Activated naive CD4-positive, alpha-beta T cell treated with anti-CD3 and anti-CD28 coated beads for 36 hours (primary cell): ENCODE data around the gene TXNL1. TPM values are rescaled to one million over a fixed set of nuclear protein-coding genes. Genes with fewer than 3 reads are reported as not detected.

Experiments used
- CTCF ChIA-PET: fragments of 350-600 bp; sonication (Branson Sonifier 250); formaldehyde crosslinking; loops from one replicate; lab custom pipeline; 2021; ENCODE audit warnings: antibody characterized with exemption; lab: Charles Lee
- DNase-seq: peaks from one replicate; pipeline ENCODE4 v3.0.0-alpha.2; 2020
- H3K27ac Mint-ChIP-seq: one replicate; pipeline ENCODE4 v1.8.0; 2021; ENCODE audit warnings: mild to moderate bottlenecking, mixed read lengths
- H3K27me3 Mint-ChIP-seq: one replicate; pipeline ENCODE4 v1.8.0; 2021; ENCODE audit warnings: low read depth, mixed read lengths
- H3K36me3 Mint-ChIP-seq: one replicate; pipeline ENCODE4 v1.8.0; 2021; ENCODE audit warnings: low read depth, mixed read lengths
- H3K4me1 Mint-ChIP-seq: one replicate; pipeline ENCODE4 v1.8.0; 2021; ENCODE audit warnings: low read depth, mixed read lengths
- H3K4me3 Mint-ChIP-seq: one replicate; pipeline ENCODE4 v1.8.0; 2021; ENCODE audit warnings: mild to moderate bottlenecking, moderate library complexity, mixed read lengths
- H3K9me3 Mint-ChIP-seq: one replicate; pipeline ENCODE4 v1.8.0; 2021; ENCODE audit warnings: mixed read lengths
- intact Hi-C: fragments of 100-400 bp; cut with micrococcal nuclease; formaldehyde crosslinking; loops from one replicate; pipeline ENCODE4 v1.15.1; 2023
- total RNA-seq, 2 experiments: library from RNA; stranded (reverse); gene quantifications; one replicate each; pipeline ENCODE4 v1.2.3, GENCODE V29; 2021

The TXNL1 gene
- 10 to 100 TPM; 64.1 to 68.6 TPM for total RNA-seq

GRCh38 chr18:56638232-56639103, at the start of gene TXNL1:
Gene TXNL1 (minus strand): TSS chr18:56638592. CDS start chr18:56638440, 152 bp downstream.
- intact Hi-C loops: loop anchor here (1.0 to 5.0 kb wide), 6 partner anchors 13 to 983 kb away; partner anchors contain the start of genes FECH, NARS1, ONECUT2 and WDR7
- H3K27me3 Mint-ChIP-seq: no peaks in the 10 kb centered on the region
- peak within 1 kb of the TSS; percentile 95 for H3K27ac Mint-ChIP-seq
- H3K36me3 Mint-ChIP-seq: peaks cover 18% of the 10 kb centered on the region
- H3K4me3 Mint-ChIP-seq: peak within 1 kb of the TSS; percentile 90
- peak; percentile 99 for DNase-seq
- no peaks in the 10 kb centered on the region for H3K9me3 Mint-ChIP-seq
- H3K4me1 Mint-ChIP-seq: peaks cover 38% of the 10 kb centered on the region
- CTCF ChIA-PET: interaction anchor here (0.9 to 1.2 kb wide), 3 partner anchors 12 to 64 kb away, joined by 3 to 6 read pairs (median 4); partner anchors contain the start of gene WDR7

DNA sequence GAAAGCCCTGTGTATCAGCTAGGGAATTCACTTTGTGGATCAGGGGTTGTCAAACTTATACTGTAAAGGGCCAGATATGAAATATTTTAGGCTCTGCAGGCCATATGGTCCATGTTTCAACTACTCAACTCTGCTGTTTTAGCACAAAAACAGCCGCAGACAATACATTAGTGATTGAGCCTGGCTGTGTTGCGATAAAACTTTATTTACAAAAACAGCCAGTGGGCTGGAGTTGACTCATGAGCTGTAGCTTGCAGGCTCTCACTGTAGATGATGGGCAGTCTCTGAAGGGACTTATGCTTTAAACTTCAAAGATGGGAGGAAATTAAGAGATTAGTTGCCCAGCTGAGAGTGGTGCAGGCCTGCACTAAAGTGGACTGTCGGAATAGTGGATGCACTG, 45.9 kb upstream of the TXNL1 start:
- CTCF ChIA-PET: no interaction called here
- Mint-ChIP-seq H3K36me3 (peaks cover 8% of the 10 kb centered on the region), H3K4me3 (no peak overlapping the region), H3K4me1 (no peaks in the 10 kb centered on the region), H3K27me3 (no peaks in the 10 kb centered on the region), H3K27ac (no peak overlapping the region), H3K9me3 (no peaks in the 10 kb centered on the region)
- intact Hi-C loops: no loop called here
- DNase-seq: no peak

- intact Hi-C loops: no loop called here
- peaks cover 20% of the 10 kb centered on the region for H3K36me3 Mint-ChIP-seq
- H3K4me3 Mint-ChIP-seq: no peak overlapping the region
- H3K27ac Mint-ChIP-seq: no peak overlapping the region
- CTCF ChIA-PET: no interaction called here
- DNase-seq: no peak
- H3K9me3 Mint-ChIP-seq: no peaks in the 10 kb centered on the region
- peaks cover 1% of the 10 kb centered on the region for H3K4me1 Mint-ChIP-seq
- H3K27me3 Mint-ChIP-seq: no peaks in the 10 kb centered on the region
Observed at GRCh38 chr18:56678836-56679565, 40.6 kb upstream of the TXNL1 start.

DNA sequence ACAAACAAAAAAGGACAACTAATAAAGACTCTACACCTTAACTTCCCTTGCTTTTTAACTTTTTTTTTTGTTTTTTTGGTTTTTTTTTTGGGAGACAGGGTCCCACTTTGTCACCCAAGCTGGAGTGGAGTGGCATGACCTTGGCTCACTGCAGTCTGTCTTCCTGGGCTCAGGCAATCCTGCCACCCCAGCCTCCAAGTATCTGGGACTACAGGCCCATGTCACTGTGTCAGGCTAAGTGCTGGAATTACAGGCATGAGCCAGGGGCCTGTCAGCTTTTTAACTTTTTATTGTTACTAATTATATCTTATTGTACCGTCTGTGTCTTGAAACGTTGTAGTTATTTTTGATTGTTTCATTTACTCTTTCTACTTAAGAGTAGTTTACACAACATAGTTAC, 38.2 kb upstream of the TXNL1 start:
- intact Hi-C loops: no loop called here
- H3K4me3 Mint-ChIP-seq: no peak overlapping the region
- no peaks in the 10 kb centered on the region for H3K9me3 Mint-ChIP-seq
- no peak overlapping the region for H3K27ac Mint-ChIP-seq
- DNase-seq: no peak
- peaks cover 2% of the 10 kb centered on the region for H3K4me1 Mint-ChIP-seq
- CTCF ChIA-PET: no interaction called here
- no peaks in the 10 kb centered on the region for H3K27me3 Mint-ChIP-seq
- H3K36me3 Mint-ChIP-seq: peaks cover 23% of the 10 kb centered on the region

DNA sequence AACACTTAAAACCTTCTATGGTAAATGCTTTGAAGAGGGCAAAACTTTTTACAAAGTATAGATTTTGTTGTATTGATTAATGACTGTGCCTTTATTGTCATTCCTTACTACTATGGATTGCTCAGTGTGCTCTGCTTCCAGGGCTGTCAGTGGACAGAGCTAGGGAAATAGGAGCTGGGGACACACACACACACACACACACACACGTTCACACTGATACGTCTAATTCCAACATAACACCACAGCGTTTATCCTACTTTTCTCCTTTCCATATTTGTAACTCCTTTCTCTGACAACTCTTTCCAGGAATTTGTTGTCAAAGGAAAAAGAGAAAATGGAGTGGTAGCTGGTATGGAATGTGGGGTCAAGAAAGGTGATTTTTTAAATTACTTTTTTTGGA, 34.6 kb upstream of the TXNL1 start:
- no peak for DNase-seq
- CTCF ChIA-PET: no interaction called here
- H3K36me3 Mint-ChIP-seq: peaks cover 21% of the 10 kb centered on the region

DNA sequence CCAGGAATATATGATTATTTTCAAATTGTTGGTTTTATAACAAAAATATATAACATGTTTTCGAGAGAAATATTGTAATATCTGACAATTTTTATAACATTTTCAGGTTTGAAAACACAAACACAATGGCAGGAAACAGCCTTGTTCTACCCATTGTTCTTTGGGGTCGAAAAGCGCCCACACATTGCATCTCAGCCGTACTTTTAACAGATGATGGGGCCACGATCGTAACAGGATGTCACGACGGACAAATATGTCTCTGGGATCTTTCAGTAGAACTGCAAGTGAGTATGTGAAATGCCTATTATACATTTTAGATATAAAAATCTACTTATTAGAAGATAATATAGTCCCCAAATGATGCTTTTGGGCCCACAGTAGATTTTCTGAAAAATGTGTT, 34.0 kb upstream of the TXNL1 start:
- Mint-ChIP-seq H3K27ac (no peak overlapping the region), H3K27me3 (no peaks in the 10 kb centered on the region), H3K4me3 (no peak overlapping the region), H3K9me3 (no peaks in the 10 kb centered on the region), H3K36me3 (peaks cover 17% of the 10 kb centered on the region), H3K4me1 (peaks cover 21% of the 10 kb centered on the region)
- CTCF ChIA-PET: no interaction called here
- intact Hi-C loops: no loop called here
- no peak for DNase-seq

More for the DNA sequence above, 34.6 kb upstream of the TXNL1 start:
- no peaks in the 10 kb centered on the region for H3K27me3 Mint-ChIP-seq
- H3K9me3 Mint-ChIP-seq: no peaks in the 10 kb centered on the region
- H3K4me1 Mint-ChIP-seq: peaks cover 21% of the 10 kb centered on the region
- intact Hi-C loops: no loop called here
- no peak overlapping the region for H3K27ac Mint-ChIP-seq
- no peak overlapping the region for H3K4me3 Mint-ChIP-seq

- Mint-ChIP-seq H3K36me3 (no peaks in the 10 kb centered on the region), H3K4me3 (no peak overlapping the region), H3K27ac (no peak overlapping the region), H3K27me3 (no peaks in the 10 kb centered on the region), H3K9me3 (no peaks in the 10 kb centered on the region), H3K4me1 (peaks cover 37% of the 10 kb centered on the region)
- intact Hi-C loops: no loop called here
- CTCF ChIA-PET: no interaction called here
- no peak for DNase-seq
Observed at GRCh38 chr18:56662902-56663301, 24.5 kb upstream of the TXNL1 start.

DNA sequence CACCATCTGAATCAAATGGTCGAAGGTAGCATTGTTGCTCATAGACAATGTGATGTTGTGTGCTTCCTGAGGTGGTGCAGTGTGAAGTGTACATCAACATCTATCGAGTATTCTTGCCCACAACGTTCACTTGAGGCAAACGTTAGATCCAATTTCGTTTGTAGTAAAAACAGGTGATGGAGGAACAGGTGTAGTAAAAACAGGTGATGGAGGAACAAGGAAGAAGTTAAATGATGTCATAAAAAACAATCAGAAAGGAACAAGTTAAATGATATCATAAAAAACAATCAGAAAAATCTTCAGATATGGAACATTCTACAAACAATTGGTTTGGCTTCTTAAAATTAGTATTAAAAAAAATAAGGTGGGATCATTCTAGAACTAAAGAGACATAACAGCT, 24.1 kb upstream of the TXNL1 start:
- Mint-ChIP-seq H3K4me1 (peaks cover 37% of the 10 kb centered on the region), H3K27ac (no peak overlapping the region), H3K9me3 (no peaks in the 10 kb centered on the region), H3K36me3 (no peaks in the 10 kb centered on the region), H3K27me3 (no peaks in the 10 kb centered on the region), H3K4me3 (no peak overlapping the region)
- intact Hi-C loops: no loop called here
- no peak for DNase-seq
- CTCF ChIA-PET: no interaction called here

- Mint-ChIP-seq H3K9me3 (no peaks in the 10 kb centered on the region), H3K27me3 (no peaks in the 10 kb centered on the region), H3K27ac (no peak overlapping the region), H3K4me3 (no peak overlapping the region), H3K4me1 (peaks cover 34% of the 10 kb centered on the region), H3K36me3 (no peaks in the 10 kb centered on the region)
- CTCF ChIA-PET: interaction anchor here (0.6 kb wide), 1 partner anchor 1412 kb away, joined by 5 read pairs; no protein-coding TSS in a partner anchor
- intact Hi-C loops: no loop called here
- DNase-seq: no peak
Observed at GRCh38 chr18:56662063-56662408, 23.6 kb upstream of the TXNL1 start.

DNA sequence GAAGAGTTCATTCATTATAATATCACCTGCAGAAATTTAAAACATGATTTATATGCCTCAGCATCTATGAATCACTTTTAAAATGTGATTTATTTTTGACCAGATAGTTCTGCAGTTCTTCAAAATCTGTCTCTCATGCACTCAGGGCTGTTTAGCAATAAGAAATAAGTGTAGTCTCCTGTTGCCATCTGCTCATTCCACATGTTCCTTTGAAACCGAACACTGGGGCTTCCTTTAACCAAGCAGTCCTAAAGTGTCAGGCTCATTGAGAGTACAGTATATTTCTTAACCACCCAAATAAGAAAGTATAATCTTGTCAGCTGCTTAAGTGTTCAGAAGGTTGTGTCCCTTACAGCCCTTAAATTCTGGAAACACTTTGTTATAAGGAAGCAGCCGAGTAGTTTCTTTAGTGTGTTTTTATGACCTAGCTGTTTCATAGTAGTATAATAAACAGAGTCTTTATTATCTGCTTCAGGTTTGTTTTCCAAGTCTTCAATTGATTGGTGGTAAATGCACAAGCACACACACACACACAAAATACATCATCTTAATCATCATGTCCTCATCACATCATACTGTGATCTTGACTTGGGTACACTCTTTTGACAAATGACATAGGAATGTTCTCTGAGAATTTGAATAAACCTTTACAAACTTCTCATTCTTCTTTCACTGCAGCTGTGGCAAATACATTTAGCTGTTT, 23.1 kb upstream of the TXNL1 start:
- CTCF ChIA-PET: interaction anchor here (0.6 kb wide), 1 partner anchor 1412 kb away, joined by 5 read pairs; no protein-coding TSS in a partner anchor
- intact Hi-C loops: no loop called here
- no peaks in the 10 kb centered on the region for H3K27me3 Mint-ChIP-seq
- H3K4me1 Mint-ChIP-seq: peaks cover 32% of the 10 kb centered on the region
- H3K4me3 Mint-ChIP-seq: no peak overlapping the region
- H3K9me3 Mint-ChIP-seq: no peaks in the 10 kb centered on the region
- no peaks in the 10 kb centered on the region for H3K36me3 Mint-ChIP-seq
- H3K27ac Mint-ChIP-seq: no peak overlapping the region
- DNase-seq: no peak

- Mint-ChIP-seq H3K9me3 (no peaks in the 10 kb centered on the region), H3K4me1 (peaks cover 34% of the 10 kb centered on the region), H3K4me3 (no peak overlapping the region), H3K27ac (no peak overlapping the region), H3K27me3 (no peaks in the 10 kb centered on the region), H3K36me3 (no peaks in the 10 kb centered on the region)
- intact Hi-C loops: no loop called here
- CTCF ChIA-PET: no interaction called here
- DNase-seq: no peak
Observed at GRCh38 chr18:56660655-56661054, 22.3 kb upstream of the TXNL1 start.

DNA sequence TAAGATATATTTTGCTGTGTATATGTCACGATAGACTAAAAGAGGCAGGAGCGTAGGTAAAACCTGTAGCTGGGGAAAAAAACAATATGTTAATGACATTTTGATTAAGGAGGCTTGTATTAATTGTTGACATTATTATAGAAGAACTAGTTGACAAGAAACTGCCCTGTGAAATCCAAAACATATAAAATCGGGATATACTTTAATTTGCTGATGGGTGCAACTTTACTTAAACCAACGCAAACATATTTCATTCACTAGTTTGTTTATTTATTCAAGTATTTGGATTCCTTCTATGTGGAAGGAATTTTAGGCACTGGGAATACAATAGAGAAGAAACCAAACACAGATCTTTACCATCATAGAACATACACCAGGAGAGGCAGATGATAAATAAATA, 20.7 kb upstream of the TXNL1 start:
- intact Hi-C loops: loop anchor here (10.0 kb wide), 1 partner anchor 1176 kb away; no protein-coding TSS in a partner anchor
- Mint-ChIP-seq H3K36me3 (no peaks in the 10 kb centered on the region), H3K27ac (no peak overlapping the region), H3K27me3 (no peaks in the 10 kb centered on the region), H3K9me3 (no peaks in the 10 kb centered on the region), H3K4me3 (no peak overlapping the region), H3K4me1 (peaks cover 40% of the 10 kb centered on the region)
- CTCF ChIA-PET: no interaction called here
- DNase-seq: no peak
